ENCODE data around the gene PCGF3.

Gene PCGF3

DNA sequence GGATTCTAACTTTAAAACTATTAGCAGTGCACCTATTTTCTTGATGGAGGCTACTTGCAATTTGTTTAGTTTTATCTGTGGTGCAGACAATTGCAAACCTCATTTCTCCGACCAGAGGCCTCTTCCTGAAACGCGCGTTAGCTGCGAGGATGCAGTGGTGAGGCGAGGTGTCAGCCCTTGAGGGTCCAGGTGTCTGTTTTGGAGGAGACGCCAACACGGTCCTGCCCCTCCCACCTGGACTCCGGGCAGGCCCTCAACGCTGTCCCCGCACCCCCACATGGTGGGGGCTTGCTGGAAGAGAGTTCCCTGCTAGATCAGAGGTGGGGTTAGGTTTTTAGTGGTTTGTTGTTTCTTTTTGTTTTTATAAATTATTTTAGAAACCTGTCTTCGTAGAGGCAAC is 34.4 kb downstream of the PCGF3 start:
- Histone ChIP-seq H3K27ac (ENCODE audit: low read depth, low read length) (no peak overlapping the region), H3K4me1 (ENCODE audit: control insufficient read depth, insufficient read depth, low read length) (no peaks in the 10 kb centered on the region), H3K9ac (ENCODE audit: low read length) (no peak overlapping the region), H3K27me3 (ENCODE audit: control insufficient read depth, insufficient read depth, low read length) (no peaks in the 10 kb centered on the region), H3K36me3 (ENCODE audit: control insufficient read depth, insufficient read depth, low read length) (peaks cover 66% of the 10 kb centered on the region), H3K4me3 (ENCODE audit: low read depth, low read length) (no peak overlapping the region), H3K9me3 (ENCODE audit: control insufficient read depth, insufficient read depth, low read depth, low read length) (no peaks in the 10 kb centered on the region)

DNA sequence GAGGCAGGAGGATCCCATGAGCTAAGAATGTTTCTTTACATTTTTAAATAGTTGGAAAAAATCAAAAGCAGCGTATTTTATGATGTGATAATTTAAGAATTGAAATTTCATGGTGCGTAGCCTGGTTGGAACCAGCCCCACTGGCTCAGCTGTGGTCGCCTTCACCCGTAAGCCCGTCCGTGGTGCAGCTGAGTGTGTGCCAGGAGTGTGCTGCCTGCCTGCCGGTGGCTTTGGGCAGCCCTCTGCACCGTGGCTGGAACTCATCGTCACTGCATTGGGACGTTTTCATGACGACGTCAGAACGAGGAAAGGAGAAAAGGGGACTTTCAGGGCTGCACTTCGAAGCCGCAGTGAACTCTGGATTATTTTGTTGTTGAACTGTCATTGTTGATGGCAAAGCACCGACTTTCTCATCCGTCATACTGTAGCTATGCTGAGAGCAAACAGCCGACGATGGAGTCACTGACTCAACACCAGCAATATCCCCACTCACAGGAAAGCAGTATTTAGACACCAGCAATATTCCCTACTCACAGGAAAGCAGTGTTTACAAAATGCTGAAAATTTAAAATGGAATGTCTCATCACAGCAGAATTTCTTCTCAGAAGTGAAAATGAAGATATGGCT is 35.1 kb downstream of the PCGF3 start:
- Histone ChIP-seq H3K9ac (ENCODE audit: low read length) (no peak overlapping the region), H3K27me3 (ENCODE audit: control insufficient read depth, insufficient read depth, low read length) (no peaks in the 10 kb centered on the region), H3K4me1 (ENCODE audit: control insufficient read depth, insufficient read depth, low read length) (no peaks in the 10 kb centered on the region), H3K36me3 (ENCODE audit: control insufficient read depth, insufficient read depth, low read length) (peaks cover 58% of the 10 kb centered on the region), H3K4me3 (ENCODE audit: low read depth, low read length) (no peak overlapping the region), H3K27ac (ENCODE audit: low read depth, low read length) (no peak overlapping the region), H3K9me3 (ENCODE audit: control insufficient read depth, insufficient read depth, low read depth, low read length) (no peaks in the 10 kb centered on the region)

DNA sequence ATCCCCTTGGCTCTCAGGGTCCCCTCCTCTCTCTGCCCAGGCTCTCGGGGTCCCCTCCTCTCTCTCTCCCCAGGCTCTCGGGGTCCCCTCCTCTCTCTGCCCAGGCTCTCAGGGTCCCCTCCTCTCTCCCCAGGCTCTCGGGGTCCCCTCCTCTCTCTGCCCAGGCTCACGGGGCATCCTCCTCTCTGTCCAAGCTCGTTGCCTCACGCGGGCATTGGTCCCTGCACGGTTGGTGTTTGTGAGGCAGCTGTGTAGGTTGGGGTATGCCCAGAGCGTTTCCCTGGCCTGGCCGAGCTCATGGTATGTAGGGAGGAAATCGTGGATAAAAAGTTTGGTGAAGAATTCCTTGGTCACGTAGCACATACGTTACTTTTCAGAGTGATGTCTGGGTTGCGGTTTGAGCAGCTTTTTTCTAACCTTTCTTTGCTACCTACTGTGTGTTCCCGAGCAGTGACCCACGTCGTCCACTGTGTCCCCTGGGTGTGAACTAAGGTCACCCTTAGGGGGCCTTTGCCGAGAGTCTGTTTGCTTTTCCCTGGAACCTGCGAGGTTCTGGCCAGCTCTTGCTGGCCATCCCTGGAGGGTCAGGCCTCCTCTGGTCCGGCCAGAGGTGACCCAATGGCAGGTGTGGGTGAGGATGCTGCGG is 36.6 kb downstream of the PCGF3 start:
- no peak overlapping the region for H3K27ac ChIP-seq (ENCODE audit: low read depth, low read length)
- H3K36me3 ChIP-seq (ENCODE audit: control insufficient read depth, insufficient read depth, low read length) = peaks cover 49% of the 10 kb centered on the region
- H3K4me1 ChIP-seq (ENCODE audit: control insufficient read depth, insufficient read depth, low read length) = no peaks in the 10 kb centered on the region
- H3K9me3 ChIP-seq (ENCODE audit: control insufficient read depth, insufficient read depth, low read depth, low read length) = no peaks in the 10 kb centered on the region
- H3K9ac ChIP-seq (ENCODE audit: low read length) = no peak overlapping the region
- no peaks in the 10 kb centered on the region for H3K27me3 ChIP-seq (ENCODE audit: control insufficient read depth, insufficient read depth, low read length)
- no peak overlapping the region for H3K4me3 ChIP-seq (ENCODE audit: low read depth, low read length)

DNA sequence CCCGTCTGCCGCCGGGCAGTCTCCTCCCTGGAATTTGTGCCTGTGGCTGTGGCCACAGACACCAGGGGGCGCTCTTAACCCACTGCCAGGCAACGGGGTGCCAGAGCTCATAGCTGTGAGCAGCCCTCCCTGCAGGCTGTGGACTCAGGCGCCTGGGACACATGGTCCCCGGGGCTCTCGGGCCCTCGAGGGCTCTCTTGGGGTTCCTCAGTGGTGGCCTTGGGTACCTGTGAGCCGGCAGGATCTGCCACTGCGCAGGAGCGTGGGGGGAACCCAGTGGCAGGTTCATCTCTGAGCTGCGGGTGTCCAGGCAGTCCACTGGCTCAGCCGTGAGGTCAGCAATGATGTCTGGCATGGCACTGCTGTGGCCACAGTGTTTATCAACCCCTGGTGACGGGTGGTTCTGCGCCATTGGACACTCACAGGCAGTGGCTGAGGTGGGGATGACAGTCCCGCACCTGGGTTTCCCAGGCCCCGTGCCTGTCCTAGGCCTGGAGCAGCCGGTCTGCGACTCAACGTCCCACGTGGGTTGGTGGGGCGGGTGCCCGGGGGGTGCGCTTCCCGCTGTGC is 37.2 kb downstream of the PCGF3 start:
- H3K36me3 ChIP-seq (ENCODE audit: control insufficient read depth, insufficient read depth, low read length) = peaks cover 46% of the 10 kb centered on the region

GRCh38 chr4:743463-744211 is 38.0 kb downstream of the PCGF3 start:
- no peak overlapping the region for H3K4me3 ChIP-seq (ENCODE audit: low read depth, low read length)
- no peak overlapping the region for H3K27ac ChIP-seq (ENCODE audit: low read depth, low read length)
- peaks cover 48% of the 10 kb centered on the region for H3K36me3 ChIP-seq (ENCODE audit: control insufficient read depth, insufficient read depth, low read length)
- H3K27me3 ChIP-seq (ENCODE audit: control insufficient read depth, insufficient read depth, low read length) = no peaks in the 10 kb centered on the region
- no peaks in the 10 kb centered on the region for H3K4me1 ChIP-seq (ENCODE audit: control insufficient read depth, insufficient read depth, low read length)
- H3K9me3 ChIP-seq (ENCODE audit: control insufficient read depth, insufficient read depth, low read depth, low read length) = no peaks in the 10 kb centered on the region
- no peak overlapping the region for H3K9ac ChIP-seq (ENCODE audit: low read length)

More for the DNA sequence above, 37.2 kb downstream of the PCGF3 start:
- Histone ChIP-seq H3K9ac (ENCODE audit: low read length) (no peak overlapping the region), H3K27me3 (ENCODE audit: control insufficient read depth, insufficient read depth, low read length) (no peaks in the 10 kb centered on the region), H3K4me3 (ENCODE audit: low read depth, low read length) (no peak overlapping the region), H3K9me3 (ENCODE audit: control insufficient read depth, insufficient read depth, low read depth, low read length) (no peaks in the 10 kb centered on the region), H3K4me1 (ENCODE audit: control insufficient read depth, insufficient read depth, low read length) (no peaks in the 10 kb centered on the region), H3K27ac (ENCODE audit: low read depth, low read length) (no peak overlapping the region)

- H3K4me3 ChIP-seq (ENCODE audit: low read depth, low read length) = no peak overlapping the region
- H3K36me3 ChIP-seq (ENCODE audit: control insufficient read depth, insufficient read depth, low read length) = peaks cover 45% of the 10 kb centered on the region
- H3K27ac ChIP-seq (ENCODE audit: low read depth, low read length) = no peak overlapping the region
- no peaks in the 10 kb centered on the region for H3K27me3 ChIP-seq (ENCODE audit: control insufficient read depth, insufficient read depth, low read length)
- no peaks in the 10 kb centered on the region for H3K4me1 ChIP-seq (ENCODE audit: control insufficient read depth, insufficient read depth, low read length)
- no peaks in the 10 kb centered on the region for H3K9me3 ChIP-seq (ENCODE audit: control insufficient read depth, insufficient read depth, low read depth, low read length)
- H3K9ac ChIP-seq (ENCODE audit: low read length) = no peak overlapping the region
These were observed 38.7 kb downstream of the PCGF3 start for GRCh38 chr4:744212-744841.

GRCh38 chr4:747546-748170 is 42.0 kb downstream of the PCGF3 start:
- H3K9me3 ChIP-seq (ENCODE audit: control insufficient read depth, insufficient read depth, low read depth, low read length) = no peaks in the 10 kb centered on the region
- H3K4me1 ChIP-seq (ENCODE audit: control insufficient read depth, insufficient read depth, low read length) = no peaks in the 10 kb centered on the region
- H3K36me3 ChIP-seq (ENCODE audit: control insufficient read depth, insufficient read depth, low read length) = peaks cover 54% of the 10 kb centered on the region
- no peaks in the 10 kb centered on the region for H3K27me3 ChIP-seq (ENCODE audit: control insufficient read depth, insufficient read depth, low read length)
- no peak overlapping the region for H3K4me3 ChIP-seq (ENCODE audit: low read depth, low read length)
- H3K27ac ChIP-seq (ENCODE audit: low read depth, low read length) = no peak overlapping the region
- H3K9ac ChIP-seq (ENCODE audit: low read length) = no peak overlapping the region

DNA sequence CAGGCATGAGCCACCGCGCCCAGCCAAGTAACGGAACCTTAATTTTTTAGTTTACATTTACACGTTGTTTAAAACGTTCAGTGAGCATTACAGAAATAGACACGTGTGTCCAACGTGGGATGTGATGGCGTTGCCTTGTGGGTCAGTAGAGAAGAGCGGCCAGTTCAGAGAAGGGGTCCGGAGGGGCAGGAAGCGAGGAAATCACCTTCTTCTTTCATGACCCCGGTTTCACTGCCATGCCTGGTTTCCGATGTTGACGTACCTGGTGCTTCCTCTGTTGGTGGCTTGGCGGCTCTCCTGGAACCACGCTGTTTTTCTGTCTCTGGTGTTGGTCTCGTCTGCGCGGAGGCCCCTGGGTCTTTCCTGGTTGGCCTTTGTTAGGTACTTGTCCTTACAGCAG is 42.8 kb downstream of the PCGF3 start:
- no peaks in the 10 kb centered on the region for H3K4me1 ChIP-seq (ENCODE audit: control insufficient read depth, insufficient read depth, low read length)
- H3K27me3 ChIP-seq (ENCODE audit: control insufficient read depth, insufficient read depth, low read length) = no peaks in the 10 kb centered on the region
- no peak overlapping the region for H3K9ac ChIP-seq (ENCODE audit: low read length)
- H3K36me3 ChIP-seq (ENCODE audit: control insufficient read depth, insufficient read depth, low read length) = peaks cover 50% of the 10 kb centered on the region
- H3K9me3 ChIP-seq (ENCODE audit: control insufficient read depth, insufficient read depth, low read depth, low read length) = no peaks in the 10 kb centered on the region
- no peak overlapping the region for H3K4me3 ChIP-seq (ENCODE audit: low read depth, low read length)
- no peak overlapping the region for H3K27ac ChIP-seq (ENCODE audit: low read depth, low read length)

DNA sequence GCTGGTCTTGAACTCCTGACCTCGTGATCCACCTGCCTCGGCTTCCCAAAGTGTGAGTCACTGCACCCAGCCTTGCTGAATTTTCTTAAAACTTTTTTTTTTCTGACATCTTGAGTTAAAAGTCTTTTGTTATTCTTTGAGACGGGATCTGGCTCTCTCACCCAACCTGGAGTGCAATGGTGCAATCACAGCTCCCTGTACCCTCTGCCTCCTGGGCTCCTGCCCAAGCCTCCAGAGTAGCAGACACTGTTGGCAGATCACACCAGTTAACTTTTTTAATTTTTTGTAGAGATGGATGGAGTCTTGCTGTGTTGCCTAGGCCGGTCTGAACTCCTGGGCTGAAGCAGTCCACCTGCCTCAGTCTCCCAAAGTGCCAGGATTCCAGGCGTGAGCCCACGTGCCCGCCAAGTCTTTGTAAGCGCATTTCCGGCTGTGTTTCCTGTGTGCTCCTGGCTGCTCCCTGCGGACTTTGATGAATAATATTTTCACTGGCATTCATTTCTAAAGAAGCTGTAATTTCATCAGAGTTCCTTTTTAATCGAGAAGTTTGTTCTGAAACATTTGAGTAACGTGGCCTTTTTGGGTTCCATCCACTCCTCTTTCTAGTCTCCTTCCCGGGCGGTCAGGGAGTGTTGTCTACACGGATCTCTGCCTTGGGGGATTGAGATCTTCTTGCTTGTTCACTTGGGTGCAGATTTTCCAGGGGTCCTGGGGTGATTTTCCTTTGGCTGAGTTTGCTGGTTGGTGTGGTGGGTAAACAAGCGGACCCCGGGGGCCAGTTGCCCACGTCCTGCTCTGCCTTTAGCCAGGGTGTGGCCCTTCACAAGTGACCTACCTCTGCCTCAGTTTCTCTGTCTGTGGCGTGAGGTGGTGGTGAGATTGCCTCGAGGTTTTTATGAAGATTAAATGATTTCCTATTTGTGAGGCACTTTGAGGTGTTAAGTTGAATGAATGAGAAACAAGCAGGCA is 44.4 kb downstream of the PCGF3 start:
- H3K9ac ChIP-seq (ENCODE audit: low read length) = no peak overlapping the region
- no peaks in the 10 kb centered on the region for H3K9me3 ChIP-seq (ENCODE audit: control insufficient read depth, insufficient read depth, low read depth, low read length)
- H3K27me3 ChIP-seq (ENCODE audit: control insufficient read depth, insufficient read depth, low read length) = no peaks in the 10 kb centered on the region
- H3K4me3 ChIP-seq (ENCODE audit: low read depth, low read length) = no peak overlapping the region
- peak overlapping the region; percentile 33; the same call in 1 of the 2 replicates for H3K27ac ChIP-seq (ENCODE audit: low read depth, low read length)
- H3K4me1 ChIP-seq (ENCODE audit: control insufficient read depth, insufficient read depth, low read length) = no peaks in the 10 kb centered on the region
- H3K36me3 ChIP-seq (ENCODE audit: control insufficient read depth, insufficient read depth, low read length) = peaks cover 54% of the 10 kb centered on the region

DNA sequence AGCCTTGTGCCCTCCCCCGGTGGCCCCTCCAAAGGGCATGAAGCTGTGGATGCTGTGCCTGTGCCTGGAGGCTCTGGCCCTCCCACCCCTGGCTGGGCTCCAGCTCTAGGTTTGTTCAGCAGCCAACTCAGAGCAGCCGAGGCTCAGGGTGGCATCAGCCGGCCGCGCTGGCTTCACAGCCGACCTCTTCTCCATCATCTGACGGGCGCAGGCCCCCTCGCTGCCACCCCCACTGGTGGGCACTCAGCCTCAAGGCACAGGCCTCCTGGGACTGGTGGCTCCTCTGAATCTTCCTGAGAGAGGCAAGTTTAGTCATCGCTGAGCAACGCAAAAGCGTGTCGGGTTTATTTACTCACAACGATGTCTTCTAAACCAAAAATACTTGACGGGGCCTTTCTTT is 46.0 kb downstream of the PCGF3 start:
- no peaks in the 10 kb centered on the region for H3K27me3 ChIP-seq (ENCODE audit: control insufficient read depth, insufficient read depth, low read length)
- H3K36me3 ChIP-seq (ENCODE audit: control insufficient read depth, insufficient read depth, low read length) = peaks cover 57% of the 10 kb centered on the region
- H3K4me1 ChIP-seq (ENCODE audit: control insufficient read depth, insufficient read depth, low read length) = no peaks in the 10 kb centered on the region
- H3K9me3 ChIP-seq (ENCODE audit: control insufficient read depth, insufficient read depth, low read depth, low read length) = no peaks in the 10 kb centered on the region
- H3K27ac ChIP-seq (ENCODE audit: low read depth, low read length) = no peak overlapping the region
- H3K4me3 ChIP-seq (ENCODE audit: low read depth, low read length) = no peak overlapping the region
- H3K9ac ChIP-seq (ENCODE audit: low read length) = no peak overlapping the region

Measured in HUES6 (cell line).